ENCODE results near the gene HYAL3. TPM values are rescaled to one million over a fixed set of nuclear protein-coding genes. Genes with fewer than 3 reads are reported as not detected.

The HYAL3 gene
- total and polyA plus RNA-seq, 2 of the 13 experiments (the other 11 are each of a cell fraction or from before 2014, with no cell fraction given): 5.5 to 10.4 TPM

- TF ChIP-seq HOXA9 (CRISPR knock-in tag; IDR thresholded peaks at IDR 0.05; ENCODE audit: borderline replicate concordance) (peak; percentile 95), MLLT10 (CRISPR knock-in tag; IDR thresholded peaks at IDR 0.05) (no peak), EEA1 (CRISPR knock-in tag; IDR thresholded peaks at IDR 0.05; ENCODE audit: borderline replicate concordance) (no peak), DMAP1 (CRISPR knock-in tag; IDR thresholded peaks at IDR 0.05) (peak; percentile 78; the same call in 1 of the 2 replicates), ZMYM4 (CRISPR knock-in tag; IDR thresholded peaks at IDR 0.05) (peak; percentile 89), ZNF644 (CRISPR knock-in tag; IDR thresholded peaks at IDR 0.05; ENCODE audit: low read depth) (no peak), ZNF12 (CRISPR knock-in tag; IDR thresholded peaks at IDR 0.05) (no peak), ZNF747 (CRISPR knock-in tag; IDR thresholded peaks at IDR 0.05; ENCODE audit: borderline replicate concordance) (peak; percentile 3; the same call in 1 of the 2 replicates), ZNF33B (CRISPR knock-in tag; IDR thresholded peaks at IDR 0.05) (no peak; the same call in 1 of the 2 replicates), ZNF83 (CRISPR knock-in tag; IDR thresholded peaks at IDR 0.05; ENCODE audit: borderline replicate concordance) (peak; percentile 87; the same call in 1 of the 2 replicates), KIAA2018 (CRISPR knock-in tag; IDR thresholded peaks at IDR 0.05; ENCODE audit: borderline replicate concordance) (0 out of 2 replicates have a peak, but pooled peaks have one; percentile 89), CREB3 (CRISPR knock-in tag; IDR thresholded peaks at IDR 0.05) (peak; percentile 0; the same call in 1 of the 2 replicates), DBP (CRISPR knock-in tag; IDR thresholded peaks at IDR 0.05; ENCODE audit: not compliant biosample characterization) (no peak), SP140L (CRISPR knock-in tag; IDR thresholded peaks at IDR 0.05; ENCODE audit: borderline replicate concordance) (no peak), POGK (CRISPR knock-in tag; conservative IDR thresholded peaks at IDR 0.05) (peak; percentile 91)
Measured at GRCh38 chr3:50337175-50337861, 38.1 kb upstream of the HYAL3 start (continued).
